Measurements from ENCODE around the gene MAGOH. TPM values are rescaled to one million over a fixed set of nuclear protein-coding genes. Genes with fewer than 3 reads are reported as not detected.
A peak's percentile ranks its signal among the peaks of the same experiment; 100 is the strongest.

Gene MAGOH
- total and polyA plus RNA-seq, 2 of the 13 experiments (the other 11 are each of a cell fraction or from before 2014, with no cell fraction given), result 24.1 to 87.0 TPM

DNA sequence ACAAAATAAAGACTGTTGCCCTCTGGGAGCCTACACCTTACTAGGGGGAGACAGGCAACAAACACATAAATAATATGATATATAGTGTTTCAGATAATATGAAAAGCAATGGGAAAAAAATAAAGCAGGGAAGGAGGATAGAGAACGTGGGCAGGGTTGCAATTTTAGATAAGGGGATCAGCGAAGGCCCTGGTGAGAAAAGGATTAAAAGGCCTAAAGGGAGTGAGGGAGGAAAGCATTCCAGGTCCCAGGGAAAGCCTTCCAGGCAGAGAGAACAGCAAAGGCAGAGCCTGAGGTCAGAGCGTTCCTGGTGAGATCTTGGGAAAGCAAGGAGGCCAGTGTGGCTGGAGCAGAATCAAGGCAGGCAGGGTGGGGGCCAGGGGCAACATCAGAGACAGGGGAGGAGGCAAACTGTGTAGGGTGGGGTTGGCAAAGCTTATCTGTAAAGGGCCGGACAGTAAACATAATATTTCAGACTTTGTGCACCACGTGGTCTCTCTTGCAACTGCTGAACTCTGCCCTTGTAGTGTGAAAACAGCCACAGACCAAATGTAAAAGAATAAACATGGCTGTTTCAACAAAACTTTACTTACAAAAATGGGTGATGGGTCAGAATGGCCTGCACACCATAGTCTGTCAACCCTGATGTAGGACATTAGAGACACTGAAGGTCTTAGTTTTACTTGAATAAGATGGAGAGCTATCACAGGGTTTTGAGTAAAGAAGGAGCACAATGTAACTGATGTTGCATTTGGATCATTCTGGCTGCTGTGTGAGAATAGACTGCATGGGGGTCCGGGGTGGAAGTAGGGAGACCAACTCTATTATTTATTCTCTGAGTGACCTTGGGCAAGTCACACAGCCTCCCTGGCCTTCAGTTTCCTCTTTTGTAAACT lies 55.0 kb downstream of the MAGOH start (continued):
- TF ChIP-seq AFF4 (CRISPR knock-in tag; IDR thresholded peaks at IDR 0.05), result no peak
- TF ChIP-seq ZMYM3 (CRISPR knock-in tag; IDR thresholded peaks at IDR 0.05), result peak; percentile 70
- TF ChIP-seq IRF9 (CRISPR knock-in tag; IDR thresholded peaks at IDR 0.05; ENCODE audit: borderline replicate concordance), result peak; percentile 47
- no peak for TF ChIP-seq ZNF136 (CRISPR knock-in tag; IDR thresholded peaks at IDR 0.05; ENCODE audit: low read depth)
- TF ChIP-seq HIC2 (CRISPR knock-in tag; IDR thresholded peaks at IDR 0.05; ENCODE audit: low read depth), result peak; percentile 71
- TF ChIP-seq FOXK1 (CRISPR knock-in tag; IDR thresholded peaks at IDR 0.05; ENCODE audit: borderline replicate concordance, low read depth), result peak; percentile 97
- no peak for TF ChIP-seq NBN (conservative IDR thresholded peaks at IDR 0.05)
- TF ChIP-seq RFX3 (CRISPR knock-in tag; IDR thresholded peaks at IDR 0.05), result no peak
- TF ChIP-seq XRCC5 (optimal IDR thresholded peaks at IDR 0.05; ENCODE audit: low read length), result peak; percentile 25
- TF ChIP-seq GABPB1 (CRISPR knock-in tag; IDR thresholded peaks at IDR 0.05), result peak; percentile 53
- TF ChIP-seq ZSCAN25 (CRISPR knock-in tag; IDR thresholded peaks at IDR 0.05), result peak; percentile 57; the same call in 1 of the 2 replicates
- peak; percentile 81; the same call in 1 of the 2 replicates for TF ChIP-seq SALL2 (CRISPR knock-in tag; IDR thresholded peaks at IDR 0.05)
- no peak for TF ChIP-seq ZNF33A (CRISPR knock-in tag; IDR thresholded peaks at IDR 0.05; ENCODE audit: borderline replicate concordance)
- TF ChIP-seq TOPORS (CRISPR knock-in tag; IDR thresholded peaks at IDR 0.05), result no peak
- TF ChIP-seq ATM (IDR thresholded peaks at IDR 0.05; ENCODE audit: borderline replicate concordance), result no peak
- TF ChIP-seq ERF (CRISPR knock-in tag; IDR thresholded peaks at IDR 0.05), result peak; percentile 29
- peak; percentile 85 for TF ChIP-seq SPEN (CRISPR knock-in tag; IDR thresholded peaks at IDR 0.05; ENCODE audit: low read depth)
- no peak for TF ChIP-seq AGO1 (IDR thresholded peaks at IDR 0.05; ENCODE audit: low read depth, low read length, poor library complexity, severe bottlenecking)
- peak; percentile 96 for TF ChIP-seq MIER3 (CRISPR knock-in tag; IDR thresholded peaks at IDR 0.05; ENCODE audit: borderline replicate concordance)
- TF ChIP-seq, protein P1, sequence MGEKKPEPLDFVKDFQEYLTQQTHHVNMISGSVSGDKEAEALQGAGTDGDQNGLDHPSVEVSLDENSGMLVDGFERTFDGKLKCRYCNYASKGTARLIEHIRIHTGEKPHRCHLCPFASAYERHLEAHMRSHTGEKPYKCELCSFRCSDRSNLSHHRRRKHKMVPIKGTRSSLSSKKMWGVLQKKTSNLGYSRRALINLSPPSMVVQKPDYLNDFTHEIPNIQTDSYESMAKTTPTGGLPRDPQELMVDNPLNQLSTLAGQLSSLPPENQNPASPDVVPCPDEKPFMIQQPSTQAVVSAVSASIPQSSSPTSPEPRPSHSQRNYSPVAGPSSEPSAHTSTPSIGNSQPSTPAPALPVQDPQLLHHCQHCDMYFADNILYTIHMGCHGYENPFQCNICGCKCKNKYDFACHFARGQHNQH (CRISPR knock-in tag; IDR thresholded peaks at IDR 0.05), result peak; percentile 87
- TF ChIP-seq ZNF331 (CRISPR knock-in tag; IDR thresholded peaks at IDR 0.05), result peak; percentile 81; the same call in 1 of the 2 replicates
- no peak for TF ChIP-seq ZNF30 (CRISPR knock-in tag; IDR thresholded peaks at IDR 0.05)
- TF ChIP-seq PPARG (CRISPR knock-in tag; conservative IDR thresholded peaks at IDR 0.05), result peak; percentile 100

All from HepG2 (cell line).